Measurements from ENCODE around the gene ZNF711.
A peak's percentile ranks its signal among the peaks of the same experiment; 100 is the strongest.

Gene ZNF711

DNA sequence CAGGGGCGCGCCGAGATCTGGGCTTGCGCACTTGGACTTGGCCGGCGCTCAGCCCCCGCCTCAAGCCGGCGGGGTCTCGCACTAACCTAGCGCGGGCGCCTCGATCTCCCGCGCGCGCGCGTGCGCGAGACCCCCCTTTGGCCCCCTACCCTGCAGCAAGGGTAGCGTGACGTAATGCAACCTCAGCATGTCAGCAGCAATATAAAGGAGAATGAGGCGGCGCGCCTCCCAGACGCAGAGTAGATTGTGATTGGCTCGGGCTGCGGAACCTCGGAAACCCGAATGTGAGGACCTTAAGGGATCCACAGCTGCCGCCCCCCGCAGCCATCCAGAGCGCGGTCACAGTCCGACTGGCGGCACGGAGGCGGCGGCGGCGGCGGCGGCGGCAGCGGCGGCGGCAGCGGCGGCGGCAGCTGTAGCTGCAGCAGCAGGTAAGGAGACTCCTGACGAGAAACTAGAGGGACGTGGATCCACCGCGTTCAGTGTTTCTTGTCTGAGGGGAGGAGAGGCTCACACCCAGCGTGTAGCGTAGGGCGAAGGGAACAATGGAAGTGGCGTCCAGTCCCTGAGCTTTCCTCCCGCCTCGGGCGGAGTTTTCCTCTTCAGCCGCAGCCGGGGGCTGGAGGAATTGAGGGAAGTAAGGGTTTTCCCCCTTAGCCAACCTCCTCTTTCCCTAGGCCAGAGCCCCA is at the start of gene ZNF711, which contains the start of gene SATL1:
Gene ZNF711, plus strand, starts transcription at position 231 of the 689 bp plus-strand sequence. CDS start 3,582 bp downstream, outside the sequence.
Gene SATL1, minus strand, starts transcription at position 19 of the 689 bp plus-strand sequence. CDS start 134,811 bp downstream, outside the sequence.
- Histone ChIP-seq H3K27ac (peak within 1 kb of the TSS; percentile 53), H3K27me3 (ENCODE audit: control insufficient read depth, insufficient read depth, low read length) (no peaks in the 10 kb centered on the region), H3K9me3 (ENCODE audit: control insufficient read depth, low read length) (no peaks in the 10 kb centered on the region), H3K79me2 (no peaks in the 10 kb centered on the region), H3K4me3 (ENCODE audit: low read depth, low read length) (peak within 1 kb of the TSS; percentile 59), H2AFZ (peak within 1 kb of the TSS; percentile 82), H3K4me2 (ENCODE audit: low read length) (peak within 1 kb of the TSS; percentile 73), H3K9ac (no peak within 1 kb of the TSS), H3K4me1 (no peaks in the 10 kb centered on the region), H3K36me3 (ENCODE audit: control insufficient read depth, insufficient read depth, low read length) (no peaks in the 10 kb centered on the region)
- TF ChIP-seq, protein P1, sequence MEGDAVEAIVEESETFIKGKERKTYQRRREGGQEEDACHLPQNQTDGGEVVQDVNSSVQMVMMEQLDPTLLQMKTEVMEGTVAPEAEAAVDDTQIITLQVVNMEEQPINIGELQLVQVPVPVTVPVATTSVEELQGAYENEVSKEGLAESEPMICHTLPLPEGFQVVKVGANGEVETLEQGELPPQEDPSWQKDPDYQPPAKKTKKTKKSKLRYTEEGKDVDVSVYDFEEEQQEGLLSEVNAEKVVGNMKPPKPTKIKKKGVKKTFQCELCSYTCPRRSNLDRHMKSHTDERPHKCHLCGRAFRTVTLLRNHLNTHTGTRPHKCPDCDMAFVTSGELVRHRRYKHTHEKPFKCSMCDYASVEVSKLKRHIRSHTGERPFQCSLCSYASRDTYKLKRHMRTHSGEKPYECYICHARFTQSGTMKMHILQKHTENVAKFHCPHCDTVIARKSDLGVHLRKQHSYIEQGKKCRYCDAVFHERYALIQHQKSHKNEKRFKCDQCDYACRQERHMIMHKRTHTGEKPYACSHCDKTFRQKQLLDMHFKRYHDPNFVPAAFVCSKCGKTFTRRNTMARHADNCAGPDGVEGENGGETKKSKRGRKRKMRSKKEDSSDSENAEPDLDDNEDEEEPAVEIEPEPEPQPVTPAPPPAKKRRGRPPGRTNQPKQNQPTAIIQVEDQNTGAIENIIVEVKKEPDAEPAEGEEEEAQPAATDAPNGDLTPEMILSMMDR (IDR thresholded peaks at IDR 0.05) = no peak

DNA sequence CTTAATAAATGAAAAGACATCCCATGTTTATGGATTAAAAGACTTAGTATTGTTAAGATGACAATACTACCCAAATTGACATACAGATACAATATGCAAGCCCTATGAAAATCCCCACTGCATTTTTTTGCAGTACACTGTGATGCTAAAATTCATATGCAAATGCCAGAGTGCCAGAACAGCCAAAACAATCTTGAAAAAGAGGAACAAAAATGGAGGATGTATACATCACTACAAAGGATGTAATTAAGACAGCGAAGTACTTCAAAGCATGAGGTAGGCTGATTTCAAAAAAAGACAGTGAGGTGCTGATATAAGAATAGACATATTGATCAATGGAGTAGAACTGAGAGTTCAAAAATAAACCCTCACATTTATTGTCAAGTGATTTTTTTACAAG is 47.5 kb upstream of the ZNF711 start:
- H3K36me3 ChIP-seq (ENCODE audit: control insufficient read depth, insufficient read depth, low read length) = no peaks in the 10 kb centered on the region
- H3K4me2 ChIP-seq (ENCODE audit: low read length) = no peak overlapping the region
- H2AFZ ChIP-seq = no peak overlapping the region
- no peaks in the 10 kb centered on the region for H3K9me3 ChIP-seq (ENCODE audit: control insufficient read depth, low read length)
- no peaks in the 10 kb centered on the region for H3K4me1 ChIP-seq
- H3K79me2 ChIP-seq = no peaks in the 10 kb centered on the region
- no peak overlapping the region for H3K4me3 ChIP-seq (ENCODE audit: low read depth, low read length)
- H3K9ac ChIP-seq = no peak overlapping the region
- no peak overlapping the region for H3K27ac ChIP-seq
- H3K27me3 ChIP-seq (ENCODE audit: control insufficient read depth, insufficient read depth, low read length) = no peaks in the 10 kb centered on the region
- TF ChIP-seq, protein P1 (IDR thresholded peaks at IDR 0.05) = no peak

DNA sequence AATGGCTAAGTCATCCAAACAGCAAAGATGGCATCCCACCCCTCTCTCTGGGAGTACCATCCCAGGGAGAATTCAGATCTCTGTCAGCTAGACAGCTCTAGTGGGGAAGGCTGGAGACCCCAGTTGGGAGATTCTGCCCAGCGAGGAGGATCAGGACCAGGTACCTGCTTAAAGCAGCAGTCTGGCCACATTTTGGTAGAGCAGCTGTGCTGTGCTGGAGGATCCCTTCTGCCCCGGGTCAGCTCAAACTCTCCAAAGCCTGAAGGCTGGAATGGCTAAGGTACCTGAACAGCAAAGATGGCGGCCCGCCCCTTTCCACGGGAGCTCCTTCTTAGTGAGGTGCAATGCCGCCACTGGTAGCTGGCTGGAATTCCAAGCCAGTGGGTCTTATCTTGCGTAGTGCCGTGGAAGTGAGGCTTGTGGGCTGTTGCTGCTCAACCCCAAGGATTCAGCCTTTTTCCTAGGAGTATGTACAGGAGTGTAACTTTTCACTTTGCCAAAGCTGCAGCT is 40.3 kb upstream of the ZNF711 start:
- no peaks in the 10 kb centered on the region for H3K4me1 ChIP-seq

DNA sequence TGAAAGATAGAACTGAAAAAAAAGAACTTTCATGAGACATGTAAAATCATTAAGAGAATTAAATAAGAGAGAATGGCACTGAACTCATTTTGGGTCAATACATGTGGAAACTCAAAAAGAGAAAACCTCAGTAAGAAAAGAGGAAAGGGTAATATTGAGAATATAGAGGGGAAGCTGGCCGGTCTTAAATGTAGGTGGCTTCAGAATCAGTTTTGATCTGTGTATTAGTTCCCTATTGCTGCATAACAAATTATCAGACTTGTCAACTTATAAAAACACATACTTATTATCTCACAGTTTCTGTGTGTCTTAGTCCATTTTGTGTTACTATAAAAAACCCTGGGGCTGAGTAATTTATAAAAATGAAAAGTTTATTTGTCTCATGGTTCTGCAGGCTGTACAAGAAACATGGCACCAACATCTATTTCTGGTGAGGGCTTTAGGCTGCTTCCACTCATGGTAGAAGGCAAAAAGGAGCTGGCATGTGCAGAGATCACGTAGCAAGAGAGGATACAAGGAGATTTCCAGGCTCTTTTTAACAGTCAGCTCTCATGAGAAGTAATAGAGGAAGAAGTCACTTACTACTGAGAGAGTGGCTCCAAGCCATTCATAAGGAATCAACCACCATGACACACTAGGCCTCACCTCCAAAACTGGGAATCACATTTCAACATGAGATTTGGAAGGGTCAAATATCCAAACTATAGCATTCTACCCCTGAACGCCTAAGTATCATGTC is 29.8 kb upstream of the ZNF711 start:
- no peak overlapping the region for H3K4me2 ChIP-seq (ENCODE audit: low read length)
- TF ChIP-seq, protein P1 (IDR thresholded peaks at IDR 0.05) = no peak
- H3K9me3 ChIP-seq (ENCODE audit: control insufficient read depth, low read length) = no peaks in the 10 kb centered on the region
- no peak overlapping the region for H2AFZ ChIP-seq
- H3K4me3 ChIP-seq (ENCODE audit: low read depth, low read length) = no peak overlapping the region
- H3K9ac ChIP-seq = no peak overlapping the region
- no peaks in the 10 kb centered on the region for H3K79me2 ChIP-seq
- H3K36me3 ChIP-seq (ENCODE audit: control insufficient read depth, insufficient read depth, low read length) = no peaks in the 10 kb centered on the region
- H3K27ac ChIP-seq = no peak overlapping the region
- no peaks in the 10 kb centered on the region for H3K4me1 ChIP-seq
- H3K27me3 ChIP-seq (ENCODE audit: control insufficient read depth, insufficient read depth, low read length) = no peaks in the 10 kb centered on the region

More for the DNA sequence above, 40.3 kb upstream of the ZNF711 start:
- Histone ChIP-seq H3K4me3 (ENCODE audit: low read depth, low read length) (no peak overlapping the region), H3K36me3 (ENCODE audit: control insufficient read depth, insufficient read depth, low read length) (no peaks in the 10 kb centered on the region), H3K27ac (no peak overlapping the region), H3K9me3 (ENCODE audit: control insufficient read depth, low read length) (no peaks in the 10 kb centered on the region), H3K4me2 (ENCODE audit: low read length) (no peak overlapping the region), H2AFZ (no peak overlapping the region), H3K27me3 (ENCODE audit: control insufficient read depth, insufficient read depth, low read length) (no peaks in the 10 kb centered on the region), H3K9ac (no peak overlapping the region), H3K79me2 (no peaks in the 10 kb centered on the region)
- TF ChIP-seq, protein P1 (IDR thresholded peaks at IDR 0.05) = no peak
